Testis (tissue), 2 donors: ENCODE results near the gene ELFN1.

Experiments
- POLR2A ChIP-seq: fragments of 450-650 bp; IDR thresholded peaks from one replicate; pipeline ENCODE4 v1.6.1; 2017; ENCODE audit warnings: antibody characterized with exemption, mild to moderate bottlenecking, moderate library complexity
- TF ChIP-seq, protein P1 (sequence below), 3 experiments: fragments of 450-650 bp in 2 of 3; fragments of 200-600 bp in 1 of 3; sonication (generic) in 1 of 3; IDR thresholded peaks; one replicate each; pipeline ENCODE4 v1.5.1; 2016 to 2019; ENCODE audit warnings: antibody characterized with exemption in 3 of 3, mild to moderate bottlenecking in 2 of 3, moderate library complexity in 1 of 3

- TF ChIP-seq POLR2A = no peak
- TF ChIP-seq, protein P1, sequence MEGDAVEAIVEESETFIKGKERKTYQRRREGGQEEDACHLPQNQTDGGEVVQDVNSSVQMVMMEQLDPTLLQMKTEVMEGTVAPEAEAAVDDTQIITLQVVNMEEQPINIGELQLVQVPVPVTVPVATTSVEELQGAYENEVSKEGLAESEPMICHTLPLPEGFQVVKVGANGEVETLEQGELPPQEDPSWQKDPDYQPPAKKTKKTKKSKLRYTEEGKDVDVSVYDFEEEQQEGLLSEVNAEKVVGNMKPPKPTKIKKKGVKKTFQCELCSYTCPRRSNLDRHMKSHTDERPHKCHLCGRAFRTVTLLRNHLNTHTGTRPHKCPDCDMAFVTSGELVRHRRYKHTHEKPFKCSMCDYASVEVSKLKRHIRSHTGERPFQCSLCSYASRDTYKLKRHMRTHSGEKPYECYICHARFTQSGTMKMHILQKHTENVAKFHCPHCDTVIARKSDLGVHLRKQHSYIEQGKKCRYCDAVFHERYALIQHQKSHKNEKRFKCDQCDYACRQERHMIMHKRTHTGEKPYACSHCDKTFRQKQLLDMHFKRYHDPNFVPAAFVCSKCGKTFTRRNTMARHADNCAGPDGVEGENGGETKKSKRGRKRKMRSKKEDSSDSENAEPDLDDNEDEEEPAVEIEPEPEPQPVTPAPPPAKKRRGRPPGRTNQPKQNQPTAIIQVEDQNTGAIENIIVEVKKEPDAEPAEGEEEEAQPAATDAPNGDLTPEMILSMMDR (IDR thresholded peaks at IDR 0.05) = no peak
These were observed 4.3 kb downstream of the ELFN1 start for GRCh38 chr7:1674161-1675035.
